HFFc6 (cell line): ENCODE data around the gene ATXN10. TPM values are rescaled to one million over a fixed set of nuclear protein-coding genes. Genes with fewer than 3 reads are reported as not detected.

ENCODE experiments used
- DNase-seq: peaks from one replicate; pipeline ENCODE4 v3.0.0-alpha.2; 2018
- H3K27ac Mint-ChIP-seq: 2 replicates; pipeline ENCODE4 v1.8.0; 2020; ENCODE audit warnings: mild to moderate bottlenecking, mixed read lengths
- H3K27me3 Mint-ChIP-seq: 2 replicates; pipeline ENCODE4 v1.8.0; 2021; ENCODE audit warnings: mild to moderate bottlenecking, moderate library complexity, mixed read lengths; ENCODE audit not compliant: insufficient read depth
- H3K36me3 Mint-ChIP-seq: 2 replicates; pipeline ENCODE4 v1.8.0; 2021; ENCODE audit warnings: low read depth, mixed read lengths
- H3K4me1 Mint-ChIP-seq: 2 replicates; pipeline ENCODE4 v1.8.0; 2020; ENCODE audit warnings: low read depth, mixed read lengths
- H3K4me3 Mint-ChIP-seq: 2 replicates; pipeline ENCODE4 v1.8.0; 2020; ENCODE audit warnings: mild to moderate bottlenecking, moderate library complexity, mixed read lengths
- H3K9me3 Mint-ChIP-seq: 2 replicates; pipeline ENCODE4 v1.8.0; 2020; ENCODE audit warnings: mild to moderate bottlenecking, mixed read lengths
- CTCF ChIP-seq: fragments of 200-600 bp; sonication (generic); IDR thresholded peaks from 2 replicates; pipeline ENCODE4 v1.5.0; 2021; ENCODE audit warnings: antibody characterized with exemption, mild to moderate bottlenecking
- total RNA-seq, 6 experiments: library from RNA; stranded (reverse); fragmentation: NEBNext Ultra II Directional; extraction: Animal tissue kit (Norgen Biotek cat#: 25700); gene quantifications; 2 replicates in 1 of 6; 3 replicates in 5 of 6; pipeline ENCODE4 v1.2.3, GENCODE V29; 2021

Gene ATXN10
- total RNA-seq, 6 experiments from 2014 or later, result 287 to 426 (median 370) TPM

- TF ChIP-seq CTCF, result no peak
- Mint-ChIP-seq H3K4me1 (peaks cover 61% of the 10 kb centered on the region), H3K27me3 (peaks cover 3% of the 10 kb centered on the region; the same call in 1 of the 2 replicates), H3K36me3 (peaks cover 38% of the 10 kb centered on the region), H3K9me3 (no peaks in the 10 kb centered on the region), H3K27ac (peak overlapping the region; percentile 44), H3K4me3 (no peak overlapping the region)
- no peak for DNase-seq
These were observed 105.6 kb downstream of the ATXN10 start for GRCh38 chr22:45777046-45777851.

DNA sequence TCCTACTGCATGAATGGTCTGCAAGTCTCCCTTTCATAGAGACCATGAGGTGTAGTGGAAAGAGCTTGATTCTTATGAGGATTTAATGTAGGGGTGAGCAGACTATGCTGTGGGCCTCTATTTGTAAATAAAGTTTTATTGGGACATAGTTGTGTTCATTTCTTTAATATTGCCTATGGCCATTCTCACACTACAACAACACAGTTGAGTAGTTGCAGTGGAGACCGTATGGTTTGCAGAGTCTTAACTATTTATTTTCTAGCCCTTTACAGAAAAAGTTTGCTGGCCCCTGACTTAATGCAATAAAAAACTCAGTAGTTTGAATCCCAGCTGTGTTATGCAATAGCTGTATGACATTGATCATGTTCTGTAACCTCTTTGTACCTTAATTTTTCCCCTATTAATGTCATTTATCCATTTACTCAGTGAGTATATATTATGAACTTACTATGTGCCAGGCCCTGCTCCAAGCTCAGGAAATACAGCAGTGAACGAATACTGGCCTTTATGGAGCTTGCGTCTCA, 106.3 kb downstream of the ATXN10 start:
- peak; percentile 39 for DNase-seq
- Mint-ChIP-seq H3K9me3 (no peaks in the 10 kb centered on the region), H3K4me3 (no peak overlapping the region), H3K27ac (peak overlapping the region; percentile 40), H3K36me3 (peaks cover 39% of the 10 kb centered on the region), H3K27me3 (peaks cover 3% of the 10 kb centered on the region; the same call in 1 of the 2 replicates), H3K4me1 (peaks cover 61% of the 10 kb centered on the region)
- no peak for TF ChIP-seq CTCF

DNA sequence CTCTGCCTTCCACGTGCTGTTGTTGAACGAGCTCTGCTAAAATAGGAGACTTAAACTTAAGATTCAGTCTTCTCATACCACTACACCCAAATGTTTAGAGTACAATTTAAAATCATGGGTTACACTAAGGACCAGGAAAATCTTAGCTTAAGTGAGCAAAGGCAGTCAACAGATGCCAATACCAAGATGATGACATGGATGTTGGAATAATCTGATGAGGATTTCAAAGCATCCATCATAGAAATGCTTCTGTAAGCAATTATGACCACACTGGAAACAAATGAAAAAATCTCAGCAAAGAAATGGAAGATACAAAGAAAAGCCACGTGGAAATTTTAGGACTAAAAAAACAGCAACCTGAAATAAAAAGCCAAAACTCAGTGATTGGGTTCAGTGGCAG, 109.8 kb downstream of the ATXN10 start:
- DNase-seq, result no peak

GRCh38 chr22:45781966-45782365, 110.3 kb downstream of the ATXN10 start:
- Mint-ChIP-seq H3K4me1 (peaks cover 85% of the 10 kb centered on the region), H3K27me3 (peaks cover 4% of the 10 kb centered on the region), H3K4me3 (no peak overlapping the region; the same call in 1 of the 2 replicates), H3K9me3 (no peaks in the 10 kb centered on the region), H3K36me3 (peaks cover 37% of the 10 kb centered on the region), H3K27ac (no peak overlapping the region)
- TF ChIP-seq CTCF, result no peak
- DNase-seq, result no peak

More for the DNA sequence above, 109.8 kb downstream of the ATXN10 start:
- peak overlapping the region; percentile 8; the same call in 1 of the 2 replicates for H3K4me3 Mint-ChIP-seq
- H3K36me3 Mint-ChIP-seq, result peaks cover 37% of the 10 kb centered on the region
- no peak for TF ChIP-seq CTCF
- H3K9me3 Mint-ChIP-seq, result no peaks in the 10 kb centered on the region
- H3K4me1 Mint-ChIP-seq, result peaks cover 85% of the 10 kb centered on the region
- H3K27ac Mint-ChIP-seq, result peak overlapping the region; percentile 54
- peaks cover 4% of the 10 kb centered on the region for H3K27me3 Mint-ChIP-seq

DNA sequence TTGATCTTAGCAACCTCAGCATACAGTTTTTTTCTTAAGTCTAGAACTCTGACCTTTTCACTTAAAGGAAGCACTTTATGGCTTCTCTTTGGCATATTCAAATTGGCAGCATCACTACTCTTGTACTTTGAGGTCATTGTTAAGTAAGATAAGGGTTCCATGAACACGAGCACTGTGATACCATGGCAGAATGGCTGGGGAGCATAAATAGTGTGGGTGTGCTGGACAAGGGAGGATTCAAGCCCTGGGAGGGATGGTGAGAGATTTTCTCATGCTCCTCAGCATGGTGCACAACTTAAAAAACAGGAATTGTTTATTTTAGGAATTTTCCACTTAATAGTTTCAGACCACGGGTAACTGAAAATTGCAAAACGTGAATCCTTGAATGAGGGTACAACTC, 111.4 kb downstream of the ATXN10 start:
- Mint-ChIP-seq H3K9me3 (no peaks in the 10 kb centered on the region), H3K27me3 (peaks cover 4% of the 10 kb centered on the region), H3K4me3 (no peak overlapping the region; the same call in 1 of the 2 replicates), H3K36me3 (peaks cover 37% of the 10 kb centered on the region), H3K27ac (peak overlapping the region; percentile 51; the same call in 1 of the 2 replicates), H3K4me1 (peaks cover 84% of the 10 kb centered on the region)
- DNase-seq, result no peak
- no peak for TF ChIP-seq CTCF
